HepG2 (cell line): Measurements from ENCODE around the gene NIP7. TPM values are rescaled to one million over a fixed set of nuclear protein-coding genes. Genes with fewer than 3 reads are reported as not detected.

ENCODE experiments used
- ATAC-seq: fragments of 200-7000 bp; cut with Tn5 transposase; 3 replicates; pipeline ENCODE4 v1.9.1; 2020; ENCODE audit warnings: mild to moderate bottlenecking, moderate library complexity
- BruUV-seq: library from RNA; stranded (reverse); fragments of 400-500 nt; replicated peaks from 2 replicates; lab custom pipeline; 2021; lab: Mats Ljungman, UMichigan
- CTCF ChIA-PET: fragments of 300-600 bp; formaldehyde crosslinking; extraction: SDS; loops from one replicate; lab custom pipeline; 2021; ENCODE audit warnings: low total read pairs, inconsistent platforms, low intra/inter-chr PET ratio; lab: Yijun Ruan, JAX
- POLR2A ChIA-PET: fragments of 350-600 bp; sonication (Branson Sonifier 250); formaldehyde crosslinking; loops from one replicate; lab custom pipeline; 2020; ENCODE audit warnings: antibody characterized with exemption, inconsistent platforms; lab: Yijun Ruan, JAX
- DNase-seq: peaks from one replicate; pipeline ENCODE4 v3.0.0-alpha.2; 2015; ENCODE audit warnings: low spot score
- FAIRE-seq: peaks from 3 replicates; lab custom pipeline; 2011; peaks lifted over from hg19 to GRCh38; lab: Jason Lieb, UNC
- H2AFZ ChIP-seq: one replicate; pipeline ENCODE4 v1.6.1; 2011; ENCODE audit warnings: low read length, inconsistent platforms
- H3K27ac ChIP-seq: fragments of 300-600 bp; 3 replicates; pipeline ENCODE4 v1.8.0; 2011; ENCODE audit warnings: mixed run types, mild to moderate bottlenecking, mixed read lengths, low read length, inconsistent platforms; ENCODE audit not compliant: insufficient read depth; ENCODE audit errors: extremely low read length
- H3K27me3 ChIP-seq, 2 experiments: fragments of 200-600 bp in 1 of 2; 2 replicates in 1 of 2; 3 replicates in 1 of 2; pipeline versions ENCODE4 v1.6.0 to v1.8.0; 2011; ENCODE audit warnings: low read length in 2 of 2, mild to moderate bottlenecking in 2 of 2, moderate library complexity in 2 of 2, inconsistent platforms in 1 of 2; ENCODE audit not compliant: insufficient read depth in 2 of 2, control insufficient read depth in 1 of 2
- H3K36me3 ChIP-seq, 2 experiments: fragments of 200-600 bp in 1 of 2; replicated peaks in 1 of 2; 2 replicates in 1 of 2; 3 replicates in 1 of 2; pipeline versions ENCODE4 v1.5.1 to v1.8.0; 2011; ENCODE audit warnings: low read length in 2 of 2, inconsistent platforms in 1 of 2; ENCODE audit not compliant: insufficient read depth in 2 of 2, control insufficient read depth in 1 of 2
- H3K4me1 ChIP-seq: 2 replicates; pipeline ENCODE4 v1.5.1; 2012; ENCODE audit warnings: low read length, inconsistent platforms; ENCODE audit not compliant: insufficient read depth
- H3K4me2 ChIP-seq: 2 replicates; pipeline ENCODE4 v1.6.0; 2011; ENCODE audit warnings: low read depth, low read length, inconsistent platforms
- H3K4me3 ChIP-seq, 3 experiments: fragments of 200-600 bp in 1 of 3; sonication (generic), shearing (Covaris generic) in 1 of 3; replicated peaks in 1 of 3; 2 replicates each; pipeline ENCODE4 v1.5.1; 2011 to 2016; ENCODE audit warnings: low read length in 3 of 3, inconsistent platforms in 2 of 3, low read depth in 2 of 3, mild to moderate bottlenecking in 2 of 3, control low read depth in 1 of 3, mixed read lengths in 1 of 3; ENCODE audit not compliant: insufficient read depth in 1 of 3
- H3K79me2 ChIP-seq: one replicate; pipeline ENCODE4 v1.6.1; 2011; ENCODE audit warnings: low read length, inconsistent platforms; ENCODE audit not compliant: insufficient read depth
- H3K9ac ChIP-seq: 2 replicates; pipeline ENCODE4 v1.6.0; 2011; ENCODE audit warnings: mild to moderate bottlenecking, low read depth, low read length, inconsistent platforms; ENCODE audit not compliant: insufficient read depth
- H3K9me3 ChIP-seq: 2 replicates; pipeline ENCODE4 v1.5.1; 2012; ENCODE audit warnings: mild to moderate bottlenecking, low read length
- H4K20me1 ChIP-seq: 2 replicates; pipeline ENCODE4 v1.6.0; 2011; ENCODE audit warnings: inconsistent platforms, mild to moderate bottlenecking, low read length, moderate library complexity; ENCODE audit not compliant: insufficient read depth
- ZNF232 ChIP-seq: sonication (generic); formaldehyde crosslinking; IDR thresholded peaks from 2 replicates; pipeline ENCODE4 v1.4.0; 2020; ENCODE audit warnings: missing genetic modification reagents, borderline replicate concordance
- WGBS: methylation state at CpG from one replicate; pipeline ENCODE4 v1.1.6; 2017; ENCODE audit warnings: low lambda C conversion rate; 5-methylcytosine and 5-hydroxymethylcytosine counted together
- in situ Hi-C: cut with HindIII; loops from 2 replicates; pipeline ENCODE4 v1.10.0; 2017; ENCODE audit warnings: low pct_unique_long_range_greater_than_20kb; ENCODE audit not compliant: extremely low pct_ligation_motif_present
- intact Hi-C: fragments of 100-400 bp; cut with micrococcal nuclease; formaldehyde crosslinking; loops from one replicate; pipeline ENCODE4 v1.10.0; 2022; ENCODE audit not compliant: unreplicated experiment
- polyA plus RNA-seq, 8 experiments: library from polyadenylated mRNA; depleted of rRNA in 3 of 8; stranded (reverse) in 7 of 8; unstranded in 1 of 8; fragments of >200 nt; fragmentation: Illumina TruSeq in 4 of 8; extraction: Trizol in 4 of 8; gene quantifications; 2 replicates each; pipeline versions ENCODE4 v1.2.1 to v1.2.3, GENCODE V29; 2011 to 2016; ENCODE audit warnings: low read depth in 4 of 8, missing spikeins in 1 of 8, mixed read lengths in 1 of 8; ENCODE audit not compliant: insufficient read depth in 1 of 8
- total RNA-seq, 5 experiments: library from RNA; depleted of rRNA; stranded (reverse); fragments of >200 nt; fragmentation: Illumina TruSeq; extraction: Trizol; gene quantifications; 2 replicates each; pipeline ENCODE4 v1.2.3, GENCODE V29; 2016; ENCODE audit warnings: low read depth in 1 of 5
- TF ChIP-seq, protein P1 (sequence below): sonication (generic); formaldehyde crosslinking; IDR thresholded peaks from 2 replicates; pipeline ENCODE4 v1.4.0; 2020; ENCODE audit warnings: missing genetic modification reagents
- TF ChIP-seq, protein P2 (sequence below), 2 experiments: fragments of 450-650 bp in 1 of 2; sonication (generic) in 1 of 2; formaldehyde crosslinking in 1 of 2; IDR thresholded peaks; 2 replicates each; pipeline versions ENCODE4 v1.6.1 to v1.8.0; 2016 to 2022; ENCODE audit warnings: antibody characterized with exemption in 1 of 2, mild to moderate bottlenecking in 1 of 2, missing genetic modification reagents in 1 of 2

Gene NIP7
- total and polyA plus RNA-seq, 2 of the 13 experiments (the other 11 are each of a cell fraction or from before 2014, with no cell fraction given), result 15.3 to 114 TPM

DNA sequence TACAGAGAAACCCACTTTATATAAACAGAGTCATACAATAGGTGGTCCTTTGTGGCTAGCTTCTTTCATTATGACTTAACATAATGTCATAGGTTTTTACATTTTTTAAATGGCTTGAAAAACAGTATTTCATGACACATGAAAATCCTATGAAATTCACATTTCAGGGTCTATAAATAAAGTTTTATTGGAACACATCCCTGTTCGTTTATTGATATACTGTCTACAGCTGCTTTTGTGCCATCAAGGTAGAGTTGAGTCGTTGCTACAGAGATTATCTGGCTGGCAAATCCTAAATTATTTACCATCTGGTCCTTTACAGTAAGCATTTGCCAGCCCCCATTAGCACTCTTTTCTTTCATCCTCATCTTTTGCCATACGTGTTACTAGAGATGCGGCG, 26.1 kb upstream of the NIP7 start:
- Histone ChIP-seq H3K79me2 (peaks cover 24% of the 10 kb centered on the region), H3K36me3 (peaks cover 23 to 33% of the 10 kb centered on the region in 2 experiments; a peak in 4 of 5 replicates), H3K4me2 (no peak overlapping the region), H3K27me3 (no peaks in the 10 kb centered on the region)
- no peak for ATAC-seq
- POLR2A ChIA-PET, result interaction anchor here (3.0 kb wide), 1 partner anchor 13 kb away, joined by 14 read pairs; no protein-coding TSS in a partner anchor
- intact Hi-C loops (no loop called here), in situ Hi-C loops (no loop called here)
- DNase-seq, result no peak
- TF ChIP-seq ZNF232 (CRISPR knock-in tag), result no peak
- TF ChIP-seq, protein P1, sequence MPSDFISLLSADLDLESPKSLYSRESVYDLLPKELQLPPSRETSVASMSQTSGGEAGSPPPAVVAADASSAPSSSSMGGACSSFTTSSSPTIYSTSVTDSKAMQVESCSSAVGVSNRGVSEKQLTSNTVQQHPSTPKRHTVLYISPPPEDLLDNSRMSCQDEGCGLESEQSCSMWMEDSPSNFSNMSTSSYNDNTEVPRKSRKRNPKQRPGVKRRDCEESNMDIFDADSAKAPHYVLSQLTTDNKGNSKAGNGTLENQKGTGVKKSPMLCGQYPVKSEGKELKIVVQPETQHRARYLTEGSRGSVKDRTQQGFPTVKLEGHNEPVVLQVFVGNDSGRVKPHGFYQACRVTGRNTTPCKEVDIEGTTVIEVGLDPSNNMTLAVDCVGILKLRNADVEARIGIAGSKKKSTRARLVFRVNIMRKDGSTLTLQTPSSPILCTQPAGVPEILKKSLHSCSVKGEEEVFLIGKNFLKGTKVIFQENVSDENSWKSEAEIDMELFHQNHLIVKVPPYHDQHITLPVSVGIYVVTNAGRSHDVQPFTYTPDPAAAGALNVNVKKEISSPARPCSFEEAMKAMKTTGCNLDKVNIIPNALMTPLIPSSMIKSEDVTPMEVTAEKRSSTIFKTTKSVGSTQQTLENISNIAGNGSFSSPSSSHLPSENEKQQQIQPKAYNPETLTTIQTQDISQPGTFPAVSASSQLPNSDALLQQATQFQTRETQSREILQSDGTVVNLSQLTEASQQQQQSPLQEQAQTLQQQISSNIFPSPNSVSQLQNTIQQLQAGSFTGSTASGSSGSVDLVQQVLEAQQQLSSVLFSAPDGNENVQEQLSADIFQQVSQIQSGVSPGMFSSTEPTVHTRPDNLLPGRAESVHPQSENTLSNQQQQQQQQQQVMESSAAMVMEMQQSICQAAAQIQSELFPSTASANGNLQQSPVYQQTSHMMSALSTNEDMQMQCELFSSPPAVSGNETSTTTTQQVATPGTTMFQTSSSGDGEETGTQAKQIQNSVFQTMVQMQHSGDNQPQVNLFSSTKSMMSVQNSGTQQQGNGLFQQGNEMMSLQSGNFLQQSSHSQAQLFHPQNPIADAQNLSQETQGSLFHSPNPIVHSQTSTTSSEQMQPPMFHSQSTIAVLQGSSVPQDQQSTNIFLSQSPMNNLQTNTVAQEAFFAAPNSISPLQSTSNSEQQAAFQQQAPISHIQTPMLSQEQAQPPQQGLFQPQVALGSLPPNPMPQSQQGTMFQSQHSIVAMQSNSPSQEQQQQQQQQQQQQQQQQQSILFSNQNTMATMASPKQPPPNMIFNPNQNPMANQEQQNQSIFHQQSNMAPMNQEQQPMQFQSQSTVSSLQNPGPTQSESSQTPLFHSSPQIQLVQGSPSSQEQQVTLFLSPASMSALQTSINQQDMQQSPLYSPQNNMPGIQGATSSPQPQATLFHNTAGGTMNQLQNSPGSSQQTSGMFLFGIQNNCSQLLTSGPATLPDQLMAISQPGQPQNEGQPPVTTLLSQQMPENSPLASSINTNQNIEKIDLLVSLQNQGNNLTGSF (CRISPR knock-in tag), result no peak
- TF ChIP-seq, protein P2, sequence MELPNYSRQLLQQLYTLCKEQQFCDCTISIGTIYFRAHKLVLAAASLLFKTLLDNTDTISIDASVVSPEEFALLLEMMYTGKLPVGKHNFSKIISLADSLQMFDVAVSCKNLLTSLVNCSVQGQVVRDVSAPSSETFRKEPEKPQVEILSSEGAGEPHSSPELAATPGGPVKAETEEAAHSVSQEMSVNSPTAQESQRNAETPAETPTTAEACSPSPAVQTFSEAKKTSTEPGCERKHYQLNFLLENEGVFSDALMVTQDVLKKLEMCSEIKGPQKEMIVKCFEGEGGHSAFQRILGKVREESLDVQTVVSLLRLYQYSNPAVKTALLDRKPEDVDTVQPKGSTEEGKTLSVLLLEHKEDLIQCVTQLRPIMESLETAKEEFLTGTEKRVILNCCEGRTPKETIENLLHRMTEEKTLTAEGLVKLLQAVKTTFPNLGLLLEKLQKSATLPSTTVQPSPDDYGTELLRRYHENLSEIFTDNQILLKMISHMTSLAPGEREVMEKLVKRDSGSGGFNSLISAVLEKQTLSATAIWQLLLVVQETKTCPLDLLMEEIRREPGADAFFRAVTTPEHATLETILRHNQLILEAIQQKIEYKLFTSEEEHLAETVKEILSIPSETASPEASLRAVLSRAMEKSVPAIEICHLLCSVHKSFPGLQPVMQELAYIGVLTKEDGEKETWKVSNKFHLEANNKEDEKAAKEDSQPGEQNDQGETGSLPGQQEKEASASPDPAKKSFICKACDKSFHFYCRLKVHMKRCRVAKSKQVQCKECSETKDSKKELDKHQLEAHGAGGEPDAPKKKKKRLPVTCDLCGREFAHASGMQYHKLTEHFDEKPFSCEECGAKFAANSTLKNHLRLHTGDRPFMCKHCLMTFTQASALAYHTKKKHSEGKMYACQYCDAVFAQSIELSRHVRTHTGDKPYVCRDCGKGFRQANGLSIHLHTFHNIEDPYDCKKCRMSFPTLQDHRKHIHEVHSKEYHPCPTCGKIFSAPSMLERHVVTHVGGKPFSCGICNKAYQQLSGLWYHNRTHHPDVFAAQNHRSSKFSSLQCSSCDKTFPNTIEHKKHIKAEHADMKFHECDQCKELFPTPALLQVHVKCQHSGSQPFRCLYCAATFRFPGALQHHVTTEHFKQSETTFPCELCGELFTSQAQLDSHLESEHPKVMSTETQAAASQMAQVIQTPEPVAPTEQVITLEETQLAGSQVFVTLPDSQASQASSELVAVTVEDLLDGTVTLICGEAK (IDR thresholded peaks at IDR 0.05), result peak; percentile 77
- TF ChIP-seq, protein P2 (CRISPR knock-in tag; IDR thresholded peaks at IDR 0.05), result peak; percentile 91
- TF ChIP-seq, all 625 proteins: peak for 1
- CTCF ChIA-PET, result no interaction called here
- no peaks in the 10 kb centered on the region for H3K9me3 ChIP-seq
- H2AFZ ChIP-seq, result no peak overlapping the region
- H3K9ac ChIP-seq, result no peak overlapping the region
- H4K20me1 ChIP-seq, result 0 out of 2 replicates have a peak, but pooled peaks cover 4% of the 10 kb centered on the region
- H3K27ac ChIP-seq, result no peak overlapping the region
- H3K4me1 ChIP-seq, result peaks cover 34% of the 10 kb centered on the region
- no peak overlapping the region for H3K4me3 ChIP-seq
- no TSS peak for BruUV-seq
- 97% methylated on average over 5 of the region's 5 CpGs for WGBS
- FAIRE-seq, result no peak
